ENCODE data around the gene PNMT. TPM values are rescaled to one million over a fixed set of nuclear protein-coding genes. Genes with fewer than 3 reads are reported as not detected.
"Not testable (repeated sequence)": the region's sequence is repeated elsewhere in the genome, so short reads cannot be mapped to it uniquely, and the experiment has no call there.

The PNMT gene
- total RNA-seq, 1 experiment from 2014 or later: not detected

DNA sequence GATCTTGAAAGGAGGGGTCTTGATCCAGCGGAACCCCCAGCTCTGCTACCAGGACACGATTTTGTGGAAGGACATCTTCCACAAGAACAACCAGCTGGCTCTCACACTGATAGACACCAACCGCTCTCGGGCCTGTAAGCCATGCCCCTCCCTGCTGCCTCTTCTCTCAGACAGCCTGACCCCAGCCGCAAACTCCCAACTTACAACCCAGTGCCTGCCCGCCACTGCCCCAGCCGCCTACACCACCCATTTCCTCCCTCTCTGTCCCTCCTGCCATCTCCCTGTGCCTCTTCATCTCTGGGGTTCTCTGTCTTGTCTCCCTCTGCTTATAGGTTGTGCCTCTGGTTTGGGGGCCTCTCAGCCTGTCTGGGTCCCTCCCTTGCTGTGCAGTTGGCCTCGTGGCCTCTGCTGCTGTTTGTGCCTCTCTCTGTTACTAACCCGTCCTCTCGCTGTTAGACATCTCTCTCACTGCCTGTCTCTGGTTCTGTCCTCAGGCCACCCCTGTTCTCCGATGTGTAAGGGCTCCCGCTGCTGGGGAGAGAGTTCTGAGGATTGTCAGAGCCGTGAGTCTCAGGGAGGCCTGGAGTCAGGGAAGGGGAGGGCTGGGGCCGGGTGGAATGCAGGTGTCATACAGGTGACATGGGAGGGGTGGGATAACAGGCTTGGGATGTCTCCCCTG is 41.2 kb downstream of the PNMT start:
- no peak for DNase-seq (ENCODE audit: low read depth)

- no peak for DNase-seq (ENCODE audit: low read depth)
Observed at GRCh38 chr17:39709998-39710964, 42.0 kb downstream of the PNMT start.

DNA sequence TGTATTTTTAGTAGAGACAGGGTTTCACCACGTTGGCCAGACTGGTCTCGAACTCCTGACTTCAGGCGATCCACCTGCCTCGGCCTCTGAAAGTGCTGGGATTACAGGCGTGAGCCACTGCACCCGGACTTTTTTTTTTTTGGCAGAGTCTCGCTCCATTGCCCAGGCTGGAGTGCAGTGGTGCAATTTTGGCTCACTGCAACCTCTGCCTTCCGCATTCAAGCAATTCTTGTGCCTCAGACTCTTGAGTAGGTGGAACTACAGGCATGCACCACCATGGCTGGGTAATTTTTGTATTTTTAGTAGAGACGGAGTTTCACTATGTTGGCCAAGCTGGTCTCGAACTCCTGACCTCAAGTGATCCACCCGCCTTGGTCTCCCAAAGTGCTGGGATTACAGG is 42.8 kb downstream of the PNMT start:
- not testable (repeated sequence) for DNase-seq (ENCODE audit: low read depth)

DNA sequence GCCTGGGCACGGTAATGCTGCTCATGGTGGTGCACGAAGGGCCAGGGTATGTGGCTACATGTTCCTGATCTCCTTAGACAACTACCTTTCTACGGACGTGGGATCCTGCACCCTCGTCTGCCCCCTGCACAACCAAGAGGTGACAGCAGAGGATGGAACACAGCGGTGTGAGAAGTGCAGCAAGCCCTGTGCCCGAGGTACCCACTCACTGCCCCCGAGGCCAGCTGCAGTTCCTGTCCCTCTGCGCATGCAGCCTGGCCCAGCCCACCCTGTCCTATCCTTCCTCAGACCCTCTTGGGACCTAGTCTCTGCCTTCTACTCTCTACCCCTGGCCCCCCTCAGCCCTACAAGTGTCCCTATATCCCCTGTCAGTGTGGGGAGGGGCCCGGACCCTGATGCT is 43.6 kb downstream of the PNMT start:
- DNase-seq (ENCODE audit: low read depth): no peak

DNA sequence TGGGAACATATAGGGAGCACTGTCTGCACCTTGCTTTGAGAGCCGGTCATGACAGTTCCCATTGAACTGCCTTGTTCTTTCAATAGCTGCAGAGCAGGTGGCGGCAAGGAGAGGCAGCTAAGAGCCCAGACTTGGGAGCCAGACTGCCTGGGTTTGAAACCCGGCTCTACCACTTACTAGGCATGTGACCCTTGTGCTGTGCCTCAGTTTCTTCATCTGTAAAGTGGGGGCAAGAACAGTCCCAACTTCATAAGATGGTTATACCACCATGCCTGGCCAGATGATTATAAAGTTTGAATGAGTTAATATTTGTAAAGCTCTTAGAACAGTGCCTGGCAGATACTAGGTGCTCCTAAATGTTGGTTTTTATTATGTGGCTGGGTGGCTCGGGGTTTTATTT is 46.0 kb downstream of the PNMT start:
- no peak for DNase-seq (ENCODE audit: low read depth)

DNA sequence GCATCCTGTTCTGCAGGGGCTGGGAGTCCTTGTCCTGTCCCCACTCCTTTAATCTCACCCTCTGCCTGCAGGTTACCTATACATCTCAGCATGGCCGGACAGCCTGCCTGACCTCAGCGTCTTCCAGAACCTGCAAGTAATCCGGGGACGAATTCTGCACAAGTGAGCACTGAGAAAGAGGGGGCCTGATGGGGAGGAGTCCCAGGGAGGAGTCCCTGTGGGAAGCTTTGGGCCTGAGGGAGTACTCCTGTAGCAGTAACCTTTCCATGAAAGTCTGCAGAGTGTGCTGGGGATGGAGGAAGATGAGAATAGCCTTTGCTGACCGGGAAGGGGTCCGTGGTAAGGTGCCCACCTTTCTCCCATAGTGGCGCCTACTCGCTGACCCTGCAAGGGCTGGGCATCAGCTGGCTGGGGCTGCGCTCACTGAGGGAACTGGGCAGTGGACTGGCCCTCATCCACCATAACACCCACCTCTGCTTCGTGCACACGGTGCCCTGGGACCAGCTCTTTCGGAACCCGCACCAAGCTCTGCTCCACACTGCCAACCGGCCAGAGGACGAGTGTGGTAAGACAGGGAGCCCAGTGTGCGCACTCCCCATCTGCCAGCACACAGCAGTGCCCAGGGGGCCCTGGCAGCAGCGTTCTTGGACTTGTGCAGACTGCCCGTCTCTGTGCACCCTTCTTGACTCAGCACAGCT is 47.3 kb downstream of the PNMT start:
- no peak for DNase-seq (ENCODE audit: low read depth)

DNA sequence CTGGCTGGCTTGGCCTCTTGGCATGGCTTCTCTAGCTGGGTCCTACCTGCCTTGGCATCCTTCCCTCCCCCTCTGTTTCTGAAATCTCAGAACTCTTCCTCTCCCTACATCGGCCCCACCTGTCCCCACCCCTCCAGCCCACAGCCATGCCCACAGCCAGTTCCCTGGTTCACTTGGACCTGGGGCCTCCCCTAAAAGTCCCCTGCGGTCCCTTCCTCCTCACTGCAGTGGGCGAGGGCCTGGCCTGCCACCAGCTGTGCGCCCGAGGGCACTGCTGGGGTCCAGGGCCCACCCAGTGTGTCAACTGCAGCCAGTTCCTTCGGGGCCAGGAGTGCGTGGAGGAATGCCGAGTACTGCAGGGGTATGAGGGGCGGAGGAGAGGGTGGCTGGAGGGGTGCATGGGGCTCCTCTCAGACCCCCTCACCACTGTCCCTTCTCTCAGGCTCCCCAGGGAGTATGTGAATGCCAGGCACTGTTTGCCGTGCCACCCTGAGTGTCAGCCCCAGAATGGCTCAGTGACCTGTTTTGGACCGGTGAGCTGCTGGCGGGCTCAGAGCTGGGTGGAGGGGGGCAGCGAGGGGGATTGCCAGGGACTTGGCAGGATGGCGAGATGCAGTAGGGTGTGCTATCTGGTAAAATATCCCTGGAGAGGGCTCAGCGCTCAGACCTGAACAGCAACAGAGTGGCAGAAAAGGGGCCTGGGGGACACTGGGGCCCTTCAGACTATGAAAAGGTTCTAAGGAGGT is 48.0 kb downstream of the PNMT start:
- DNase-seq (ENCODE audit: low read depth): no peak

DNA sequence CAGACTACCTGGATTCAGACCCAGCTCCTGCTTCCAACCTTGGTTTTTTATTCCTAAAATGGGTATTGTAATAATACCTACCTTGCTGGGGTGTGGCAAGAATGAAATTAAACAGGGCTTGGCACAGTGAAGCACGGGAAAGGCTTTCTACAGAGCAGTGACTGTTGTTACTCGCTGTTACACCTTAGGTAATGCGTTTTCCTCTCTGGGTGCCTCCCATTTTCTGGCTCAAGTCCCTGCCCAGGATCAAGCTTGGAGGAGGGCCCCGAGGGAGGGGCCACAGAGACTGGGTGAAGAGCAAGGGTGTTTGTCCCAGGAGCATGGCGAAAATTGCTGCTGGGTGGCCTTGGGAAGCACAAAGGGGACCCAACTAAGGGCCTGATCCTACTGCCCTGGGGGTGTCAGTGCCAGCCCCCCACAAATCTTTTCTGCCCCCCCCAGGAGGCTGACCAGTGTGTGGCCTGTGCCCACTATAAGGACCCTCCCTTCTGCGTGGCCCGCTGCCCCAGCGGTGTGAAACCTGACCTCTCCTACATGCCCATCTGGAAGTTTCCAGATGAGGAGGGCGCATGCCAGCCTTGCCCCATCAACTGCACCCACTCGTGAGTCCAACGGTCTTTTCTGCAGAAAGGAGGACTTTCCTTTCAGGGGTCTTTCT is 48.8 kb downstream of the PNMT start:
- no peak for DNase-seq (ENCODE audit: low read depth)

GRCh38 chr17:39717660-39718059 is 49.4 kb downstream of the PNMT start:
- DNase-seq (ENCODE audit: low read depth): no peak

GRCh38 chr17:39719563-39720355 is 51.5 kb downstream of the PNMT start:
- no peak for DNase-seq (ENCODE audit: low read depth)

Other genes with a start within 250 kb of the PNMT start
- 8.4 and 9.5 TPM in 2 replicates for gene MED1, start 217.2 kb upstream of the PNMT start, total RNA-seq (2014; rRNA removed; shearing (Covaris generic))
- gene CDK12, start 207.0 kb upstream of the PNMT start, total RNA-seq (2014; rRNA removed; shearing (Covaris generic)): 16.2 and 19.1 TPM in 2 replicates
- gene NEUROD2, start 60.5 kb upstream of the PNMT start, total RNA-seq (2014; rRNA removed; shearing (Covaris generic)): not detected in 2 replicates
- gene PPP1R1B, start 41.5 kb upstream of the PNMT start, total RNA-seq (2014; rRNA removed; shearing (Covaris generic)): not detected in 2 replicates
- 10.5 and 27.0 TPM in 2 replicates for gene STARD3, start 31.3 kb upstream of the PNMT start, total RNA-seq (2014; rRNA removed; shearing (Covaris generic))
- not detected in 2 replicates for gene TCAP, start 3.1 kb upstream of the PNMT start, total RNA-seq (2014; rRNA removed; shearing (Covaris generic))
- gene PGAP3, start 19.6 kb downstream of the PNMT start, total RNA-seq (2014; rRNA removed; shearing (Covaris generic)): 5.1 and 10.0 TPM in 2 replicates
- 6.8 and 13.2 TPM in 2 replicates for gene ERBB2, start 31.6 kb downstream of the PNMT start, total RNA-seq (2014; rRNA removed; shearing (Covaris generic))
- gene MIEN1, start 62.1 kb downstream of the PNMT start, total RNA-seq (2014; rRNA removed; shearing (Covaris generic)): 35.8 and 41.9 TPM in 2 replicates
- gene GRB7, start 69.5 kb downstream of the PNMT start, total RNA-seq (2014; rRNA removed; shearing (Covaris generic)): 0.11 and 0.15 TPM in 2 replicates
- 0.30 and 0.74 TPM in 2 replicates for gene IKZF3, start 195.9 kb downstream of the PNMT start, total RNA-seq (2014; rRNA removed; shearing (Covaris generic))
- not detected in 2 replicates for gene ZPBP2, start 199.7 kb downstream of the PNMT start, total RNA-seq (2014; rRNA removed; shearing (Covaris generic))

All from Daoy (cell line).